Measurements from ENCODE around the gene AGAP2. TPM values are rescaled to one million over a fixed set of nuclear protein-coding genes. Genes with fewer than 3 reads are reported as not detected.

The AGAP2 gene
- total and polyA plus RNA-seq, 2 of the 13 experiments (the other 11 are each of a cell fraction or from before 2014, with no cell fraction given), result 0.38 to 0.45 TPM

GRCh38 chr12:57744777-57745484 is 6.4 kb upstream of the AGAP2 start, which contains the start of gene TSPAN31 (continued):
- TF ChIP-seq PATZ1 (CRISPR knock-in tag; IDR thresholded peaks at IDR 0.05), result peak; percentile 48
- TF ChIP-seq ZFY (CRISPR knock-in tag; IDR thresholded peaks at IDR 0.05), result peak; percentile 64; the same call in 1 of the 2 replicates
- no peak for TF ChIP-seq CBX5 (CRISPR knock-in tag; IDR thresholded peaks at IDR 0.05; ENCODE audit: borderline replicate concordance)
- TF ChIP-seq ZNF510 (CRISPR knock-in tag; IDR thresholded peaks at IDR 0.05; ENCODE audit: low read depth), result no peak
- no peak for TF ChIP-seq U2AF1 (optimal IDR thresholded peaks at IDR 0.05; ENCODE audit: low read depth, low read length)
- no peak for TF ChIP-seq ZNF569 (CRISPR knock-in tag; IDR thresholded peaks at IDR 0.05; ENCODE audit: borderline replicate concordance)
- TF ChIP-seq RFXANK (CRISPR knock-in tag; IDR thresholded peaks at IDR 0.05), result peak; percentile 77; the same call in 1 of the 2 replicates
- no peak; the same call in 1 of the 2 replicates for TF ChIP-seq KLF6 (CRISPR knock-in tag; IDR thresholded peaks at IDR 0.05)
- no peak for TF ChIP-seq KAT2B (IDR thresholded peaks at IDR 0.05; ENCODE audit: borderline replicate concordance, low read depth, low read length)
- TF ChIP-seq MXD4 (CRISPR knock-in tag; IDR thresholded peaks at IDR 0.05), result no peak
- no peak for TF ChIP-seq ZNF597 (CRISPR knock-in tag; IDR thresholded peaks at IDR 0.05)
- TF ChIP-seq MZF1 (CRISPR knock-in tag; IDR thresholded peaks at IDR 0.05; ENCODE audit: borderline replicate concordance), result no peak
- TF ChIP-seq ZNF264 (CRISPR knock-in tag; IDR thresholded peaks at IDR 0.05), result no peak
- peak; percentile 31 for TF ChIP-seq POGZ (CRISPR knock-in tag; IDR thresholded peaks at IDR 0.05)
- TF ChIP-seq ZFP82 (CRISPR knock-in tag; IDR thresholded peaks at IDR 0.05; ENCODE audit: borderline replicate concordance), result no peak
- TF ChIP-seq TAF1 (CRISPR knock-in tag; IDR thresholded peaks at IDR 0.05), result peak; percentile 66
- peak; percentile 19; the same call in 1 of the 2 replicates for TF ChIP-seq RBFOX2 (IDR thresholded peaks at IDR 0.05; ENCODE audit: low read depth, low read length)
- TF ChIP-seq TEAD3 (CRISPR knock-in tag; optimal IDR thresholded peaks at IDR 0.05; ENCODE audit: borderline replicate concordance), result no peak
- TF ChIP-seq PREB (CRISPR knock-in tag; IDR thresholded peaks at IDR 0.05), result no peak
- TF ChIP-seq BRD4 (CRISPR knock-in tag; IDR thresholded peaks at IDR 0.05), result no peak
- TF ChIP-seq TSC22D2 (CRISPR knock-in tag; IDR thresholded peaks at IDR 0.05; ENCODE audit: borderline replicate concordance), result no peak
- TF ChIP-seq TBX3 (IDR thresholded peaks at IDR 0.05; ENCODE audit: borderline replicate concordance), result no peak
- no peak for TF ChIP-seq ZMYM3 (CRISPR knock-in tag; IDR thresholded peaks at IDR 0.05)
- TF ChIP-seq ZBTB43 (CRISPR knock-in tag; conservative IDR thresholded peaks at IDR 0.05), result no peak
- 0 out of 2 replicates have a peak, but pooled peaks have one; percentile 12 for TF ChIP-seq ARID2 (CRISPR knock-in tag; IDR thresholded peaks at IDR 0.05; ENCODE audit: borderline replicate concordance)
- TF ChIP-seq ARNTL (CRISPR knock-in tag; IDR thresholded peaks at IDR 0.05), result no peak; the same call in 1 of the 2 replicates
- TF ChIP-seq HCFC1 (IDR thresholded peaks at IDR 0.05; ENCODE audit: low read depth, low read length), result no peak
